GM19463 (cell line): ENCODE data around the gene TBC1D1.

Experiments
- ATAC-seq: cut with Tn5 transposase; IDR thresholded peaks from one replicate; pipeline ENCODE4 v1.9.1; 2021; ENCODE audit warnings: mild to moderate bottlenecking, moderate library complexity; ENCODE audit not compliant: unreplicated experiment

TBC1D1 gene

GRCh38 chr4:38140643-38141203 is 249.8 kb downstream of the TBC1D1 start:
- no peak for ATAC-seq

- ATAC-seq: no peak
Observed at GRCh38 chr4:38141808-38142500, 251.1 kb downstream of the TBC1D1 start.

GRCh38 chr4:38144031-38144430 is 253.1 kb downstream of the TBC1D1 start:
- no peak for ATAC-seq

GRCh38 chr4:38145033-38145678 is 254.3 kb downstream of the TBC1D1 start:
- ATAC-seq: no peak

GRCh38 chr4:38145741-38146140 is 254.9 kb downstream of the TBC1D1 start:
- peak; percentile 31 for ATAC-seq

GRCh38 chr4:38146383-38146782 is 255.5 kb downstream of the TBC1D1 start:
- peak; percentile 58 for ATAC-seq

GRCh38 chr4:38149472-38149996 is 258.6 kb downstream of the TBC1D1 start:
- ATAC-seq: no peak

GRCh38 chr4:38149997-38150671 is 259.2 kb downstream of the TBC1D1 start:
- no peak for ATAC-seq

GRCh38 chr4:38150766-38151165 is 259.9 kb downstream of the TBC1D1 start:
- no peak for ATAC-seq

GRCh38 chr4:38151873-38152272 is 261.0 kb downstream of the TBC1D1 start:
- ATAC-seq: no peak

- no peak for ATAC-seq
Observed at GRCh38 chr4:38152305-38152704, 261.4 kb downstream of the TBC1D1 start.

GRCh38 chr4:38152721-38153386 is 262.0 kb downstream of the TBC1D1 start:
- ATAC-seq: no peak

GRCh38 chr4:38153387-38153760 is 262.5 kb downstream of the TBC1D1 start:
- no peak for ATAC-seq

GRCh38 chr4:38154252-38154651 is 263.4 kb downstream of the TBC1D1 start:
- ATAC-seq: no peak

GRCh38 chr4:38154681-38155588 is 264.1 kb downstream of the TBC1D1 start:
- ATAC-seq: no peak

GRCh38 chr4:38155589-38156294 is 264.9 kb downstream of the TBC1D1 start:
- no peak for ATAC-seq

GRCh38 chr4:38157592-38157991 is 266.7 kb downstream of the TBC1D1 start:
- no peak for ATAC-seq

- ATAC-seq: peak; percentile 93
Observed at GRCh38 chr4:38160487-38161207, 269.8 kb downstream of the TBC1D1 start.
